Activated CD8-positive, alpha-beta T cell treated with anti-CD3 and anti-CD28 coated beads for 36 hours (primary cell): Measurements from ENCODE around the gene PTPRS. TPM values are rescaled to one million over a fixed set of nuclear protein-coding genes. Genes with fewer than 3 reads are reported as not detected.

Experiments used
- ATAC-seq: fragments of 200-7000 bp; cut with Tn5 transposase; one replicate; pipeline ENCODE4 v1.10.0; 2021; ENCODE audit warnings: mild to moderate bottlenecking, moderate library complexity
- CTCF ChIA-PET: fragments of 350-600 bp; sonication (Branson Sonifier 250); formaldehyde crosslinking; loops from one replicate; lab custom pipeline; 2021; ENCODE audit warnings: antibody characterized with exemption; lab: Charles Lee
- POLR2A ChIA-PET: fragments of 350-600 bp; sonication (Branson Sonifier 250); formaldehyde crosslinking; loops from one replicate; lab custom pipeline; 2021; ENCODE audit warnings: antibody characterized with exemption; lab: Charles Lee
- DNase-seq: peaks from one replicate; pipeline ENCODE4 v3.0.0-alpha.2; 2020
- H3K27ac Mint-ChIP-seq: one replicate; pipeline ENCODE4 v1.8.0; 2021; ENCODE audit warnings: mild to moderate bottlenecking, mixed read lengths
- H3K27me3 Mint-ChIP-seq: one replicate; pipeline ENCODE4 v1.8.0; 2021; ENCODE audit warnings: mixed read lengths
- H3K36me3 Mint-ChIP-seq: one replicate; pipeline ENCODE4 v1.8.0; 2021; ENCODE audit warnings: low read depth, mixed read lengths
- H3K4me1 Mint-ChIP-seq: one replicate; pipeline ENCODE4 v1.8.0; 2021; ENCODE audit warnings: low read depth, mixed read lengths
- H3K4me3 Mint-ChIP-seq: one replicate; pipeline ENCODE4 v1.8.0; 2021; ENCODE audit warnings: mild to moderate bottlenecking, moderate library complexity, mixed read lengths
- H3K9me3 Mint-ChIP-seq: one replicate; pipeline ENCODE4 v1.8.0; 2021; ENCODE audit warnings: mixed read lengths
- CTCF ChIP-seq: fragments of 200-600 bp; IDR thresholded peaks from one replicate; pipeline ENCODE4 v1.8.0; 2022; ENCODE audit warnings: antibody characterized with exemption, mild to moderate bottlenecking
- intact Hi-C: fragments of 100-400 bp; cut with micrococcal nuclease; formaldehyde crosslinking; loops from one replicate; pipeline ENCODE4 v1.10.0; 2022
- total RNA-seq, 2 experiments: library from RNA; stranded (reverse); gene quantifications; one replicate each; pipeline ENCODE4 v1.2.3, GENCODE V29; 2021

Gene PTPRS
- total RNA-seq, 2 experiments from 2014 or later = 2.6 to 2.8 TPM

GRCh38 chr19:5334824-5335500, 5.7 kb downstream of the PTPRS start:
- POLR2A ChIA-PET = no interaction called here
- H3K27ac Mint-ChIP-seq = no peak overlapping the region
- peaks cover 48% of the 10 kb centered on the region for H3K27me3 Mint-ChIP-seq
- no peak for ATAC-seq
- H3K36me3 Mint-ChIP-seq = no peaks in the 10 kb centered on the region
- intact Hi-C loops = no loop called here
- TF ChIP-seq CTCF = no peak
- peaks cover 10% of the 10 kb centered on the region for H3K4me1 Mint-ChIP-seq
- no peak overlapping the region for H3K4me3 Mint-ChIP-seq
- H3K9me3 Mint-ChIP-seq = no peaks in the 10 kb centered on the region
- CTCF ChIA-PET = no interaction called here
- DNase-seq = no peak

- CTCF ChIA-PET = no interaction called here
- Mint-ChIP-seq H3K4me3 (no peak overlapping the region), H3K27me3 (peaks cover 47% of the 10 kb centered on the region), H3K27ac (no peak overlapping the region), H3K36me3 (no peaks in the 10 kb centered on the region), H3K4me1 (peaks cover 8% of the 10 kb centered on the region), H3K9me3 (no peaks in the 10 kb centered on the region)
- POLR2A ChIA-PET = no interaction called here
- ATAC-seq (no peak), DNase-seq (no peak)
- TF ChIP-seq CTCF = no peak
- intact Hi-C loops = no loop called here
These were observed 6.3 kb downstream of the PTPRS start for GRCh38 chr19:5334366-5334739.

GRCh38 chr19:5333581-5334365, 6.8 kb downstream of the PTPRS start:
- Mint-ChIP-seq H3K4me1 (peaks cover 3% of the 10 kb centered on the region), H3K36me3 (no peaks in the 10 kb centered on the region), H3K27me3 (peaks cover 41% of the 10 kb centered on the region), H3K27ac (no peak overlapping the region), H3K4me3 (no peak overlapping the region), H3K9me3 (no peaks in the 10 kb centered on the region)
- no peak for TF ChIP-seq CTCF
- ATAC-seq (no peak), DNase-seq (no peak)
- POLR2A ChIA-PET = no interaction called here
- CTCF ChIA-PET = interaction anchor here (0.9 kb wide), 1 partner anchor 12 kb away, joined by 3 read pairs; no protein-coding TSS in a partner anchor
- intact Hi-C loops = no loop called here

GRCh38 chr19:5332501-5332900, 8.1 kb downstream of the PTPRS start:
- H3K9me3 Mint-ChIP-seq = no peaks in the 10 kb centered on the region
- POLR2A ChIA-PET = no interaction called here
- intact Hi-C loops = no loop called here
- H3K27ac Mint-ChIP-seq = no peak overlapping the region
- no peak overlapping the region for H3K4me3 Mint-ChIP-seq
- TF ChIP-seq CTCF = no peak
- H3K4me1 Mint-ChIP-seq = peaks cover 3% of the 10 kb centered on the region
- no peak for ATAC-seq
- CTCF ChIA-PET = interaction anchor here (0.9 kb wide), 1 partner anchor 10 kb away, joined by 3 read pairs; no protein-coding TSS in a partner anchor
- no peak for DNase-seq
- peaks cover 31% of the 10 kb centered on the region for H3K27me3 Mint-ChIP-seq
- H3K36me3 Mint-ChIP-seq = no peaks in the 10 kb centered on the region

- H3K4me1 Mint-ChIP-seq = peaks cover 3% of the 10 kb centered on the region
- POLR2A ChIA-PET = no interaction called here
- intact Hi-C loops = no loop called here
- ATAC-seq (no peak), DNase-seq (no peak)
- no peak for TF ChIP-seq CTCF
- CTCF ChIA-PET = no interaction called here
- H3K4me3 Mint-ChIP-seq = no peak overlapping the region
- H3K27ac Mint-ChIP-seq = no peak overlapping the region
- H3K36me3 Mint-ChIP-seq = no peaks in the 10 kb centered on the region
- H3K9me3 Mint-ChIP-seq = no peaks in the 10 kb centered on the region
- H3K27me3 Mint-ChIP-seq = peaks cover 27% of the 10 kb centered on the region
These were observed 8.8 kb downstream of the PTPRS start for GRCh38 chr19:5331790-5332189.
